ENCODE data around the gene ACADS. TPM values are rescaled to one million over a fixed set of nuclear protein-coding genes. Genes with fewer than 3 reads are reported as not detected.

The ACADS gene
- total RNA-seq, 8 experiments from 2014 or later: 5.3 to 18.9 (median 7.3) TPM

- WGBS, 10 experiments: 40 to 86% (median 60%) methylated on average over 1 to 7 of the region's 25 CpGs; no CpG with 5 or more reads in 6 of the 10 experiments
- no peak overlapping the region for H3K4me3 ChIP-seq
- in situ Hi-C loops (cut with MboI; ENCODE audit: low pct_unique_long_range_greater_than_20kb in 2 of 9, low sequenced_read_pairs in 9 of 9, unreplicated experiment in 9 of 9): loop anchor here in 1 of 9 experiments (25.0 kb wide), 1 partner anchor 225 kb away; no protein-coding TSS in a partner anchor
- H3K4me1 ChIP-seq (replicated peaks in 1 of 2): no peaks in the 10 kb centered on the region
- peak in 3 of 8 experiments; percentile 39 to 75 (median 42) for ATAC-seq (replicated peaks in 6 of 8)
- H3K27ac ChIP-seq: no peak overlapping the region
These were observed 12.1 kb downstream of the ACADS start for GRCh38 chr12:120737557-120738251.

- no peaks in the 10 kb centered on the region for H3K4me1 ChIP-seq (replicated peaks in 1 of 2)
- H3K27ac ChIP-seq: no peak overlapping the region
- H3K4me3 ChIP-seq: no peak overlapping the region
- ATAC-seq (replicated peaks in 6 of 8): peak in 1 of 8 experiments; percentile 16
- in situ Hi-C loops (cut with MboI; ENCODE audit: low pct_unique_long_range_greater_than_20kb in 2 of 9, low sequenced_read_pairs in 9 of 9, unreplicated experiment in 9 of 9): loop anchor here in 1 of 9 experiments (25.0 kb wide), 1 partner anchor 224 kb away; no protein-coding TSS in a partner anchor
- WGBS, 10 experiments: 50 to 95% (median 76%) methylated on average over 1 to 7 of the region's 31 CpGs; no CpG with 5 or more reads in 6 of the 10 experiments
These were observed 12.8 kb downstream of the ACADS start for GRCh38 chr12:120738252-120739030.

- Histone ChIP-seq H3K27ac (no peak overlapping the region), H3K4me3 (no peak overlapping the region), H3K4me1 (replicated peaks in 1 of 2) (no peaks in the 10 kb centered on the region)
- in situ Hi-C loops (cut with MboI; ENCODE audit: low pct_unique_long_range_greater_than_20kb in 2 of 9, low sequenced_read_pairs in 9 of 9, unreplicated experiment in 9 of 9): loop anchor here in 1 of 9 experiments (25.0 kb wide), 1 partner anchor 223 kb away; no protein-coding TSS in a partner anchor
- ATAC-seq (replicated peaks in 6 of 8): no peak
- 100% methylated on average over 4 of the region's 38 CpGs; no CpG with 5 or more reads in 9 of the 10 experiments for WGBS, 10 experiments
These were observed 13.6 kb downstream of the ACADS start for GRCh38 chr12:120739031-120739762.

GRCh38 chr12:120739821-120740613 is 14.4 kb downstream of the ACADS start:
- Histone ChIP-seq H3K4me1 (replicated peaks in 1 of 2) (no peaks in the 10 kb centered on the region), H3K4me3 (no peak overlapping the region), H3K27ac (no peak overlapping the region)
- WGBS, 10 experiments: 33 to 80% (median 64%) methylated on average over 1 to 6 of the region's 16 CpGs; no CpG with 5 or more reads in 6 of the 10 experiments
- in situ Hi-C loops (cut with MboI; ENCODE audit: low pct_unique_long_range_greater_than_20kb in 2 of 9, low sequenced_read_pairs in 9 of 9, unreplicated experiment in 9 of 9): loop anchor here in 1 of 9 experiments (25.0 kb wide), 1 partner anchor 222 kb away; no protein-coding TSS in a partner anchor
- ATAC-seq (replicated peaks in 6 of 8): no peak

- in situ Hi-C loops (cut with MboI; ENCODE audit: low pct_unique_long_range_greater_than_20kb in 2 of 9, low sequenced_read_pairs in 9 of 9, unreplicated experiment in 9 of 9): loop anchor here in 1 of 9 experiments (25.0 kb wide), 1 partner anchor 221 kb away; no protein-coding TSS in a partner anchor
- WGBS, 10 experiments: 41 to 100% (median 95%) methylated on average over 1 to 3 of the region's 15 CpGs; no CpG with 5 or more reads in 6 of the 10 experiments
- H3K4me3 ChIP-seq: no peak overlapping the region
- H3K4me1 ChIP-seq (replicated peaks in 1 of 2): no peaks in the 10 kb centered on the region
- no peak overlapping the region for H3K27ac ChIP-seq
- ATAC-seq (replicated peaks in 6 of 8): no peak
These were observed 15.2 kb downstream of the ACADS start for GRCh38 chr12:120740871-120741270.

GRCh38 chr12:120741476-120742421 is 16.1 kb downstream of the ACADS start:
- Histone ChIP-seq H3K4me3 (no peak overlapping the region), H3K4me1 (replicated peaks in 1 of 2) (no peaks in the 10 kb centered on the region), H3K27ac (no peak overlapping the region)
- in situ Hi-C loops (cut with MboI; ENCODE audit: low pct_unique_long_range_greater_than_20kb in 2 of 9, low sequenced_read_pairs in 9 of 9, unreplicated experiment in 9 of 9): loop anchor here in 1 of 9 experiments (25.0 kb wide), 1 partner anchor 221 kb away; no protein-coding TSS in a partner anchor
- 63 to 100% (median 92%) methylated on average over 3 to 21 of the region's 33 CpGs; no CpG with 5 or more reads in 4 of the 10 experiments for WGBS, 10 experiments
- ATAC-seq (replicated peaks in 6 of 8): no peak

GRCh38 chr12:120744922-120745493 is 19.4 kb downstream of the ACADS start:
- 0 to 100% (median 88%) methylated on average over 1 to 11 of the region's 15 CpGs; no CpG with 5 or more reads in 3 of the 10 experiments for WGBS, 10 experiments
- ATAC-seq (replicated peaks in 6 of 8): no peak
- in situ Hi-C loops (cut with MboI; ENCODE audit: low pct_unique_long_range_greater_than_20kb in 2 of 9, low sequenced_read_pairs in 9 of 9, unreplicated experiment in 9 of 9): loop anchor here in 1 of 9 experiments (25.0 kb wide), 1 partner anchor 217 kb away; no protein-coding TSS in a partner anchor

GRCh38 chr12:120748242-120748641 is 22.6 kb downstream of the ACADS start:
- Histone ChIP-seq H3K27ac (no peak overlapping the region), H3K4me3 (no peak overlapping the region), H3K4me1 (replicated peaks in 1 of 2) (no peaks in the 10 kb centered on the region)
- ATAC-seq (replicated peaks in 6 of 8): no peak
- in situ Hi-C loops (cut with MboI; ENCODE audit: low pct_unique_long_range_greater_than_20kb in 2 of 9, low sequenced_read_pairs in 9 of 9, unreplicated experiment in 9 of 9): loop anchor here in 1 of 9 experiments (25.0 kb wide), 1 partner anchor 214 kb away; no protein-coding TSS in a partner anchor
- WGBS, 10 experiments: 82 to 100% (median 97%) methylated on average over 2 to 6 of the region's 7 CpGs; no CpG with 5 or more reads in 4 of the 10 experiments

More at GRCh38 chr12:120744922-120745493, 19.4 kb downstream of the ACADS start:
- Histone ChIP-seq H3K4me3 (no peak overlapping the region), H3K27ac (no peak overlapping the region), H3K4me1 (replicated peaks in 1 of 2) (no peaks in the 10 kb centered on the region)

GRCh38 chr12:120749256-120749655 is 23.6 kb downstream of the ACADS start:
- in situ Hi-C loops (cut with MboI; ENCODE audit: low pct_unique_long_range_greater_than_20kb in 2 of 9, low sequenced_read_pairs in 9 of 9, unreplicated experiment in 9 of 9): loop anchor here in 1 of 9 experiments (25.0 kb wide), 1 partner anchor 213 kb away; no protein-coding TSS in a partner anchor
- Histone ChIP-seq H3K4me3 (no peak overlapping the region), H3K4me1 (replicated peaks in 1 of 2) (no peaks in the 10 kb centered on the region), H3K27ac (no peak overlapping the region)
- ATAC-seq (replicated peaks in 6 of 8): no peak
- WGBS, 10 experiments: 19 to 100% (median 76%) methylated on average over 1 to 5 of the region's 5 CpGs; no CpG with 5 or more reads in 1 of the 10 experiments

GRCh38 chr12:120750806-120751205 is 25.2 kb downstream of the ACADS start:
- Histone ChIP-seq H3K4me3 (no peak overlapping the region), H3K4me1 (replicated peaks in 1 of 2) (no peaks in the 10 kb centered on the region), H3K27ac (no peak overlapping the region)
- ATAC-seq (replicated peaks in 6 of 8): no peak
- WGBS, 10 experiments: 80 to 100% (median 94%) methylated on average over 1 to 5 of the region's 5 CpGs; no CpG with 5 or more reads in 4 of the 10 experiments
- in situ Hi-C loops (cut with MboI; ENCODE audit: low pct_unique_long_range_greater_than_20kb in 2 of 9, low sequenced_read_pairs in 9 of 9, unreplicated experiment in 9 of 9): no loop called here

Measured in motor neuron (in vitro differentiated cells).